ENCODE results near the gene SNAPC4. TPM values are rescaled to one million over a fixed set of nuclear protein-coding genes. Genes with fewer than 3 reads are reported as not detected.

The SNAPC4 gene
- total RNA-seq, 1 experiment from 2014 or later, result 7.5 TPM

- H3K9me2 ChIP-seq (replicated peaks; ENCODE audit: low read length), result no peaks in the 10 kb centered on the region
- ATAC-seq (no peak), DNase-seq (no peak)
- peaks cover 16% of the 10 kb centered on the region for H3K79me2 ChIP-seq (ENCODE audit: low read length)
- H3K4me1 ChIP-seq (ENCODE audit: insufficient read depth, low read length), result peaks cover 9% of the 10 kb centered on the region; the same call in 1 of the 2 replicates
- no peak for TF ChIP-seq EZH2phosphoT487 (IDR thresholded peaks at IDR 0.05; ENCODE audit: borderline replicate concordance, low read length)
- TF ChIP-seq CTCF (conservative IDR thresholded peaks at IDR 0.05; ENCODE audit: low read depth, low read length), result no peak
- no peak for TF ChIP-seq EZH2 (IDR thresholded peaks at IDR 0.05; ENCODE audit: low read length, unreplicated experiment)
- BruUV-seq (replicated peaks), result no TSS peak
- H3K27ac ChIP-seq (ENCODE audit: low read length), result no peak overlapping the region
- no peaks in the 10 kb centered on the region for H3K9me3 ChIP-seq (ENCODE audit: low read length)
- no peaks in the 10 kb centered on the region; the same call in 1 of the 2 replicates for H3K36me3 ChIP-seq (ENCODE audit: low read depth, low read length)
- no peak overlapping the region for H3K9ac ChIP-seq (ENCODE audit: low read length)
- no peaks in the 10 kb centered on the region for H3F3A ChIP-seq (ENCODE audit: low read length, unreplicated experiment)
- intact Hi-C loops (cut with micrococcal nuclease), result no loop called here
- no peak overlapping the region for H3K4me2 ChIP-seq (ENCODE audit: low read length)
- ChIA-PET POLR2A (ENCODE audit: unreplicated experiment) (no interaction called here), CTCF (no interaction called here)
- no peak overlapping the region for H2AFZ ChIP-seq (ENCODE audit: low read length)
- H3K4me3 ChIP-seq (ENCODE audit: low read length), result no peak overlapping the region
- no peaks in the 10 kb centered on the region for H4K20me1 ChIP-seq (ENCODE audit: low read length)
- H3K27me3 ChIP-seq (ENCODE audit: low read length), result no peaks in the 10 kb centered on the region
Measured at GRCh38 chr9:136405481-136405880, 5.5 kb upstream of the SNAPC4 start.

- H3K36me3 ChIP-seq (ENCODE audit: low read depth, low read length), result no peaks in the 10 kb centered on the region; the same call in 1 of the 2 replicates
- POLR2A ChIA-PET (ENCODE audit: unreplicated experiment), result no interaction called here
- CTCF ChIA-PET, result no interaction called here
Measured at GRCh38 chr9:136404801-136405136, 4.8 kb upstream of the SNAPC4 start.

More at GRCh38 chr9:136404801-136405136, 4.8 kb upstream of the SNAPC4 start:
- H3K27ac ChIP-seq (ENCODE audit: low read length), result no peak overlapping the region
- no peak overlapping the region for H3K4me2 ChIP-seq (ENCODE audit: low read length)
- no peaks in the 10 kb centered on the region for H3K9me3 ChIP-seq (ENCODE audit: low read length)
- no peak overlapping the region for H2AFZ ChIP-seq (ENCODE audit: low read length)
- H3K9ac ChIP-seq (ENCODE audit: low read length), result no peak overlapping the region
- H3F3A ChIP-seq (ENCODE audit: low read length, unreplicated experiment), result no peaks in the 10 kb centered on the region
- ATAC-seq, result no peak
- BruUV-seq (replicated peaks), result no TSS peak
- no peak overlapping the region for H3K4me3 ChIP-seq (ENCODE audit: low read length)
- no peak for TF ChIP-seq EZH2phosphoT487 (IDR thresholded peaks at IDR 0.05; ENCODE audit: borderline replicate concordance, low read length)
- no peak for TF ChIP-seq CTCF (conservative IDR thresholded peaks at IDR 0.05; ENCODE audit: low read depth, low read length)
- TF ChIP-seq EZH2 (IDR thresholded peaks at IDR 0.05; ENCODE audit: low read length, unreplicated experiment), result no peak
- H4K20me1 ChIP-seq (ENCODE audit: low read length), result no peaks in the 10 kb centered on the region
- H3K27me3 ChIP-seq (ENCODE audit: low read length), result no peaks in the 10 kb centered on the region
- H3K9me2 ChIP-seq (replicated peaks; ENCODE audit: low read length), result no peaks in the 10 kb centered on the region
- peaks cover 11% of the 10 kb centered on the region; the same call in 1 of the 2 replicates for H3K4me1 ChIP-seq (ENCODE audit: insufficient read depth, low read length)
- peaks cover 14% of the 10 kb centered on the region for H3K79me2 ChIP-seq (ENCODE audit: low read length)
- intact Hi-C loops (cut with micrococcal nuclease), result no loop called here
- no peak for DNase-seq
